AG09309 (cell line): ENCODE data around the gene LPIN3.

Experiments used
- DNase-seq: peaks from one replicate; pipeline ENCODE4 v3.0.0-alpha.2; 2010; ENCODE audit warnings: low read depth
- H3K4me3 ChIP-seq: 2 replicates; pipeline ENCODE4 v1.5.1; 2011; ENCODE audit warnings: mild to moderate bottlenecking, low read depth, low read length, moderate library complexity; ENCODE audit not compliant: control insufficient read depth
- CTCF ChIP-seq: IDR thresholded peaks from 2 replicates; pipeline ENCODE4 v1.5.1; 2011; ENCODE audit warnings: mild to moderate bottlenecking, low read depth, low read length, inconsistent platforms; ENCODE audit not compliant: insufficient read depth, control insufficient read depth; ENCODE audit errors: missing control alignments

The LPIN3 gene

DNA sequence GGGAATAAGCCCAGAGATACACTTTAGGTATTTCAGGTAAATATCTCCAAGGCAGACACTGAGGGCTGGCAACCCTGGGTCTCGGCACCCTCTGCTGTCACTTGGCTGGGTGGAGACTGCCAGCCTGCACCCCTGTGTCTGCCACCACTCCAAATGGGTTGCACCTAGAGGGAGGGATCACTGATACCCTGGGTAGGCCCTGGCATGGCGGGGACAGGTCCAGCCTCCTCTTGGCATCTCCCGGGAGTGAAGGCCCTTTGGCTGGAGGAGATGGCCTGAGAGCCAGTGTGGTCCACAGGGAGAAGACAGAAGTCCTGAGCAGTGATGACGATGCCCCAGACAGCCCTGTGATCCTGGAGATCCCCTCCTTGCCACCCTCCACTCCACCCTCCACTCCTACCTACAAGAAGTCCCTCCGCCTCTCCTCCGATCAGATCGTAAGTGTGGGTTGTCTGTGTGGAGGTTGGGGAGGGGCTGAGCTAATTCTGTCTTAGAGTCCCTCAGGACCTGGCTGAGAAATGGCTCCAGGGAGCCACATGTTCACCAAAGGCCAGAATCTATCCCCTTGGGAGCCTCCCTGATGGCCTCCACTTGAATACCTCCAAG lies 15.1 kb downstream of the LPIN3 start:
- no peak for TF ChIP-seq CTCF
- H3K4me3 ChIP-seq: no peak overlapping the region
- DNase-seq: no peak

DNA sequence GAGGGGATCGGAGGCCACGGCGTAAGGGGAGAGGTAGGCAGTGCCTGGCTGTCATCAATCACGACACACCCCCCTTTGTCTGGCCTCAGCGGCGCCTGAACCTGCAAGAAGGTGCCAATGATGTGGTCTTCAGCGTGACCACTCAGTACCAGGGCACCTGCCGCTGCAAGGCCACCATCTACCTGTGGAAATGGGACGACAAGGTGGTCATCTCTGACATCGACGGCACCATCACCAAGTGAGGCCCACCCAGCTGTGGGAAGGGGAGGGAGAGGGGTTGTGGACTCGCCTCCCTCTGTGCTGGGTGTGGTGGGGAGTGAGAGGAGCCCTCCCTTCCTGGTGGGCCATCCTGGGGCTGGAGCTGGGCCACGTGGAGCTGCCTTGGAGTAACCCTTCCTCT lies 16.3 kb downstream of the LPIN3 start:
- DNase-seq: no peak
- TF ChIP-seq CTCF: no peak
- no peak overlapping the region for H3K4me3 ChIP-seq

GRCh38 chr20:41357424-41358163 lies 17.0 kb downstream of the LPIN3 start:
- H3K4me3 ChIP-seq: no peak overlapping the region
- DNase-seq: no peak
- no peak for TF ChIP-seq CTCF

- no peak for TF ChIP-seq CTCF
- no peak for DNase-seq
- H3K4me3 ChIP-seq: no peak overlapping the region
These were observed 17.6 kb downstream of the LPIN3 start for GRCh38 chr20:41358230-41358629.

DNA sequence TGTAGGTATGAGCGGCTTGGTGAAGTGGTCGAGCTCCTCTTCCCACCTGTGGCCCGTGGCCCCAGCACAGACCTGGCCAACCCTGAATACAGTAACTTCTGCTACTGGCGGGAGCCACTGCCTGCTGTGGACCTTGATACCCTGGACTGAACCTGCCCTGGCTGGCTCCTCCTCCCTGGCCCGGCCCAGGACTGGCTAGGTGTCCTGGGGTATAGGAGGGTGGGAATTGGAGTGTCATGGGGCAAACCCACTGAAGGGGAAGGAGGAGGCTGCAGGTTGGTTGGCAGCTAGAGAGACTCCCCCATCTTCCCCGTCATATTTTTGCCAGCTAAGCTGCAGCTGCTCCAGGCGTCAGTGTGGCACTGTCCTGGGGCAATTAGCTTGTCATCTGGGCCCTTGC lies 18.1 kb downstream of the LPIN3 start:
- no peak overlapping the region for H3K4me3 ChIP-seq
- no peak for DNase-seq
- TF ChIP-seq CTCF: no peak

- TF ChIP-seq CTCF: no peak
These were observed 19.0 kb downstream of the LPIN3 start for GRCh38 chr20:41359541-41360011.

More at GRCh38 chr20:41359541-41360011, 19.0 kb downstream of the LPIN3 start:
- DNase-seq: no peak
- H3K4me3 ChIP-seq: no peak overlapping the region
